HG03432 (cell line): ENCODE measurements around the gene GPR158.

Experiments used
- ATAC-seq: cut with Tn5 transposase; IDR thresholded peaks from one replicate; pipeline ENCODE4 v1.9.1; 2021; ENCODE audit warnings: mild to moderate bottlenecking, moderate library complexity; ENCODE audit not compliant: unreplicated experiment

The GPR158 gene

GRCh38 chr10:25191162-25191895, 16.5 kb downstream of the GPR158 start:
- ATAC-seq: no peak

- ATAC-seq: no peak
These were observed 23.4 kb downstream of the GPR158 start for GRCh38 chr10:25198151-25198550.

- no peak for ATAC-seq
These were observed 32.1 kb downstream of the GPR158 start for GRCh38 chr10:25206693-25207414.

- ATAC-seq: no peak
These were observed 34.8 kb downstream of the GPR158 start for GRCh38 chr10:25209618-25210017.

- no peak for ATAC-seq
These were observed 35.5 kb downstream of the GPR158 start for GRCh38 chr10:25210265-25210664.

- no peak for ATAC-seq
These were observed 45.4 kb downstream of the GPR158 start for GRCh38 chr10:25220156-25220555.

- no peak for ATAC-seq
These were observed 47.4 kb downstream of the GPR158 start for GRCh38 chr10:25222085-25222660.

GRCh38 chr10:25226775-25227682, 52.2 kb downstream of the GPR158 start:
- peak; percentile 73 for ATAC-seq

- no peak for ATAC-seq
These were observed 57.0 kb downstream of the GPR158 start for GRCh38 chr10:25231751-25232150.

- no peak for ATAC-seq
These were observed 57.4 kb downstream of the GPR158 start for GRCh38 chr10:25232204-25232603.

GRCh38 chr10:25245165-25245564, 70.4 kb downstream of the GPR158 start:
- no peak for ATAC-seq

GRCh38 chr10:25257646-25258045, 82.8 kb downstream of the GPR158 start:
- no peak for ATAC-seq

- no peak for ATAC-seq
These were observed 86.3 kb downstream of the GPR158 start for GRCh38 chr10:25261110-25261509.

- ATAC-seq: no peak
These were observed 86.8 kb downstream of the GPR158 start for GRCh38 chr10:25261558-25261957.

- no peak for ATAC-seq
These were observed 89.1 kb downstream of the GPR158 start for GRCh38 chr10:25263931-25264330.

GRCh38 chr10:25278180-25278579, 103.4 kb downstream of the GPR158 start:
- no peak for ATAC-seq

GRCh38 chr10:25280076-25280475, 105.3 kb downstream of the GPR158 start:
- no peak for ATAC-seq

- ATAC-seq: no peak
These were observed 105.8 kb downstream of the GPR158 start for GRCh38 chr10:25280573-25280972.

- no peak for ATAC-seq
These were observed 111.0 kb downstream of the GPR158 start for GRCh38 chr10:25285809-25286208.

- no peak for ATAC-seq
These were observed 113.4 kb downstream of the GPR158 start for GRCh38 chr10:25288181-25288580.
